WI38 (cell line): Measurements from ENCODE around the gene FAM131C.

Source experiments
- H3K4me3 ChIP-seq: 2 replicates; pipeline ENCODE4 v1.5.1; 2011; ENCODE audit warnings: low read depth, mild to moderate bottlenecking, control low read depth, low read length
- TF ChIP-seq, protein P1 (sequence below): IDR thresholded peaks from 2 replicates; pipeline ENCODE4 v1.5.1; 2012; ENCODE audit warnings: low read depth, mild to moderate bottlenecking, control low read depth, low read length

The FAM131C gene

DNA sequence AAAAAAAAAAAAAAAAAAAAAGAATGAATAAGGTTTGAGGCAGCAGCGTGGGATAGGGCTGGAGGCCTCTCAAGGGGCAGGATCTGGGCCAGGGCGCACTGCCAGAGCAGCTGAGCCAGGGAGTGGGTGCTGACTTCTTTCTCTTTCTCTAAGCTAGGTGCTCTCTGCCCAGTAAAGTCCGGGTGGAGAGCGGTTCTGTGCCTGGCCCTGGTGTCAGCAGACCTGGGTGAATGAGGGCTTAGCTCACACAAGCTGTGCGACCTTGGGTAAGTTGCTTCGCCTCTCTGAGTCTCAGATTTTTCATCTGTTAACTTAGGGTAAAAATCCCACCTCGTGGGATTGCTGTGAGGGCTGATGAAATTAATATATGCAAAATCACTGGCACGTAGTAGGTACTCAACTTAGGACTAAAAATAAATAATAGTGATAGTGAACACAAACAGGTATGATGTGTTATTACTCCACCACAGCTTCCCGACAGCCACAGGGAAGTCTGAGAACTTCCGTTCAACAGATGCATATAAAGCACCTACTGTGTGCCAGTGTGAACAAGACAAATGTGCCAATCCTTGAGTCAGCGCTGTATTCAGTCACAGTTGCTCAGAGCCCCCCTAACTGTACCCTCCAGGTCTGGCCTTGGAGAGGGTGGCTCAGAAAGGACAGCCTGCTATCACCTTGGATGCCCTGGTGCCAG lies 2.0 kb upstream of the FAM131C start:
- TF ChIP-seq, protein P1, sequence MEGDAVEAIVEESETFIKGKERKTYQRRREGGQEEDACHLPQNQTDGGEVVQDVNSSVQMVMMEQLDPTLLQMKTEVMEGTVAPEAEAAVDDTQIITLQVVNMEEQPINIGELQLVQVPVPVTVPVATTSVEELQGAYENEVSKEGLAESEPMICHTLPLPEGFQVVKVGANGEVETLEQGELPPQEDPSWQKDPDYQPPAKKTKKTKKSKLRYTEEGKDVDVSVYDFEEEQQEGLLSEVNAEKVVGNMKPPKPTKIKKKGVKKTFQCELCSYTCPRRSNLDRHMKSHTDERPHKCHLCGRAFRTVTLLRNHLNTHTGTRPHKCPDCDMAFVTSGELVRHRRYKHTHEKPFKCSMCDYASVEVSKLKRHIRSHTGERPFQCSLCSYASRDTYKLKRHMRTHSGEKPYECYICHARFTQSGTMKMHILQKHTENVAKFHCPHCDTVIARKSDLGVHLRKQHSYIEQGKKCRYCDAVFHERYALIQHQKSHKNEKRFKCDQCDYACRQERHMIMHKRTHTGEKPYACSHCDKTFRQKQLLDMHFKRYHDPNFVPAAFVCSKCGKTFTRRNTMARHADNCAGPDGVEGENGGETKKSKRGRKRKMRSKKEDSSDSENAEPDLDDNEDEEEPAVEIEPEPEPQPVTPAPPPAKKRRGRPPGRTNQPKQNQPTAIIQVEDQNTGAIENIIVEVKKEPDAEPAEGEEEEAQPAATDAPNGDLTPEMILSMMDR = no peak

DNA sequence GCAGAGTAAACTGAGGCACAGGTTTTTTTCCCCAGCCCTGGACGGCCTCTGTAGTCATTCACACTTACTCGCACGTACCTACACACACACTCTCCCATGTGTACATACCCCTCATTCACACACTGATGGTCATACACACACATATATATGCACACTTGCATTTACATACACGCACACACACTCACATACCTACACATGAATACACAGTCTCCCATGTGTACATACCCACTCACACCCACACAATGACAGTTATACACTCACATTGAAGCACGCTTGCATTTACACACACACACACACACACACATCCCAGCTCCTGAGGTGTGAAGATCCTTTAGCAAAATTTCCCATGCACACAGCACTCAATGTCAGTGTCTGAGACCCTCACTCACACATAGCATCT lies 766 bp upstream of the FAM131C start:
- no peak overlapping the region for H3K4me3 ChIP-seq
- TF ChIP-seq, protein P1 = no peak

More for the DNA sequence above, 2.0 kb upstream of the FAM131C start:
- no peak overlapping the region for H3K4me3 ChIP-seq

DNA sequence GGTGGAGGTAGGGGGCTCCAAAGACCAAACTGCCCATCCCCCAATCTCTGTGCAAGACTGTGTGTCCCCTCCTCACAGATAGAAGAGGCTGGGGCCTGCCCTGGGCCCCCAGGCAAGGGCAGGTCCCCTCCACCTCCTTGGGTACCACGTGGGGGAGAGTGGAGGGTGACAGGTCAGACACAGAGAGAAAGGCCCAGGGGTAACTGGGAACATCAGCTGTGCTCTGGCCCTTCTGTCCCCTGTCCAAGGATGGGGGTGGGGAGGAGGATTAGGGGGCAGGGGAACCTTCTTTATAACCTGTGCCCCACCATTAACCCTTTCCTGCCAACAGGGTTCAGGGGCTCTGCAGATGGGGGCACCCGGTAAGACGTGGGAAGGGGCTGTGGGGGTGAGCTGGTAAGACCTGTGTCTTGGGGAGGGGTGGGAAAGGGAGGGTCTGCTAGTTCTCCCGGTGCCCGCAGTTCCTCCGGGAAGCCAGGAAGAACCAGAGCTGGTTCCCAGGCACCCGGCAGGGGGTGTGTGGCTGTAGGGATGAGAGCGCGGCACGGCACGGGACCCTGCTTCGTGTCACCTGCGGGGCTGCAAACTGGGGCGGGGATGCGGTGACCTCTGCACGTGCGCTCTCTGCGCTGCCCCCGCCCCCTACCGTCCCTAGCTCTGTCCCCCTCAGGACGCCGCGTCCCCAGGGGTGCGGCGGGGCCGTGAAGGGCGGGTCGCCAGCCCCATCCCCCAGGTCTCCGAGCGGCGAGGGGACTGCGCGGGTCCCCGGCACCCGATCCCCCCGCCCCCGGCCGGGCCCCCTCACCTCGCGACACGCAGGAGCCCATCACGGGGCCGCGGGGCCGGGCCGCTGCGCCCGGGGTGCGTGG lies 601 bp downstream of the FAM131C start:
- peak overlapping the region; percentile 50 for H3K4me3 ChIP-seq
- TF ChIP-seq, protein P1 = peak; percentile 15

DNA sequence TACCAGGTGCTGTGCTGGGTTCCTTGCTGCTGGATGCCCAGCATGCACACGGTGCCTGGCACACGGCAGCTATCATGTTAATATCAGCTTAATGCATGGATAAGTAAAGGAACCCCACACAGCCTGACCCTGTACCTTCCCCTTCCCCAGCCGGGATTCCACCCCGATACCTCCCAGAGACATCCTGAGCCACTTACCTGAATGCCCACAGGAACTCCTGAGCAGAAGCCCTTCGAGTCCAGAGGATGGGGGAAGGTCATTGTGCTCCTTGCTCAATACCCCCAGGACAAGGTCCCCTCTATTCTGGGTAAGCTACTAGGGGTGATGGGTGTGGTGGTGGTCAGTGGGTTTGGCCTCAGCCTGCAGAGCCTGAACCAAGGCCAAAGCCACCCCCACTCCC lies 1.4 kb downstream of the FAM131C start:
- TF ChIP-seq, protein P1 = no peak
- H3K4me3 ChIP-seq = no peak overlapping the region

DNA sequence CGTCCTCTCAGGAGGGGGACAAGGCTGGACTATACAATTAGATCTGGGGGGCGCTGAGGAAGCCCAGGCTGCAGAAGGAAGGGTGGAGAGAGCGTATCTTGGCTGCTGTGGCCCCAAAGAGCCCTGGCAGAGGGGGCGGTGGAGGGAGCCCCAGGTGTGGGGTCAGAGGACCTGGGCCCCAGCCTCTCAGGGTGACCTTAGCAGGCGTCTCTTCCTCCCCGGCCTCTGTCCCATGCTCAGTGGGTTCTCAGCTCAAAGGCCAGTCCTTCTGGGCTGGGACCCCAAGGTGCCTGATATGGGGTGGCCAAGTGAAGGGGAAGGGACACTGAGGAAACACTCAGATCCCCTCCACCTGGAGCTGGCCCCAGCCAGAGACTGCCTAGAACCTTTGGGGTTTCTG lies 1.8 kb downstream of the FAM131C start:
- TF ChIP-seq, protein P1 = no peak
- H3K4me3 ChIP-seq = no peak overlapping the region

DNA sequence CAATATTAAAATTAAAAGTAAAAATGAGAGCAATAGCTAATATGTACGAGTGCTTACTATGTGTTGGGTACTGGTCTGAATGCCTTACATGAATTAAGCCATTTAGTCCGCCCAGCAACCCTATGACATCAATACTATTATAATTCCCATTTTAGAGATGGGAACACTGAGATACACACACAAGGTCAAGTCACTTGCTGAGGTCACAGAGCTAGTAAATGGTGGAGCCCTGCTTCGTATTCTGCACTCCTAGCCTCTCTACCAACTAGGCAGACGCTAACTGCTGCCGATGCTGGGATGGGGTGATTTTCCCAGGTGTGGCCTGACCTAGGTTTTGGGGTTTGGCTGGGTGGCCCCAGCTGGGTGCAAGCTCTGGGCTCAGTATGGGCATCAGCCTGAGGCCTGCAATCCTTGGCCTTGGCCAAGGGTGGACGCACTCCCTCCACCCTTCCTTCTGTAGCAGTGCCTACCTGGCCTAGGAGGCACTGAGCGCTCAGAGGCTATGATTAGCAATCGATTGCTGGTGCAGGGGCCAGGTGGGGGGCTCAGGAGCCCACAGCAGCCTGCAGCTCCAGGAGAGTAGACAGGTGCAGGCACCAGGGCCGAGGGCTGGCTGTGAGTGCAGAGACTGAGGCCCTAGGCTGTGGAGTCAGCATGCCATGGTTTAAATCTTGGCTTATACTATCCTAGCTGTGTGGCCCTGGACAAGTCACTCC lies 2.7 kb downstream of the FAM131C start:
- H3K4me3 ChIP-seq = no peak overlapping the region
- TF ChIP-seq, protein P1 = no peak
